NCI-H1417 treated with DMSO at 0.1 percent for 48 hours (cell line): ENCODE results near the gene FBN1.

Experiments
- DNase-seq: peaks from one replicate; lab custom pipeline; 2025; lab: John Stamatoyannopoulos, UW

FBN1 gene

GRCh38 chr15:48553559-48553958 lies 92.0 kb downstream of the FBN1 start:
- DNase-seq = no peak

- no peak for DNase-seq
Observed at GRCh38 chr15:48550822-48551525, 94.5 kb downstream of the FBN1 start.

DNA sequence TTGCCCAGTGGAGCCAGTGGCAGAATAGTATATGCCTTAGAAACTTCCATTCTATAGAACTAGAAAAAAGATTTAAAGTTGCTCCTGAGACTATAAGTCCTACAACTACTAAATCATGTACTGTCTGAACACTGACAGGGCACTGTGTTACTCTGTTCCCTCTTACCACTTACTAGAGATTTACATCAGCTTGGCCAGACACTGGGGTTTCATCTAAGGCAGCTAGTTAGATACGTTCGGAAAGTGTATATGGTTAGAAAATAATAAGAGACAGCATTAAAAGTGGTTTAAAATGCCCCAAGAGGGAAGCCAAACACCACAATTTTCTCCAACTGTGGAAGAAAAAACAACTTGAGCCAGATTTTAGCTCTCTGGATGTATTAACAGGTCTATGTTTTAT lies 97.1 kb downstream of the FBN1 start:
- DNase-seq = no peak

DNA sequence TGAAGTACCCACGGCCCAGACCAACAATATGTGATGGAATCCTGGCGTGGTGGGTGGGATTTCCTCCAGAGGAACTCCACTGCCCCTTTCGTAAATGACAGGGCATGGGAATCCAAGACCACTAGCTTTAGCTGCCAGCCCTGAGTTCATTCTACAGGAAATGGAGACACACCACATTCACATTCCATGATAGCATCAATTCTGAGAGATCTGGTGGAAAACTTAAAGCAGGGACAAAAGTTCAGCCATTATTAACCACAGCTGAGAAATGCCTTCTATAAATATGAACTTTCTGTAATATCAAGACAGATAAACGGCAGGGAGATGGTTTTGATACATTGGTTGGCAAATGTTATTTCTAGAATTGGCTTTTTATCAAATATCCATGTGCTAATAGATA lies 98.2 kb downstream of the FBN1 start:
- no peak for DNase-seq

GRCh38 chr15:48546296-48546695 lies 99.2 kb downstream of the FBN1 start:
- no peak for DNase-seq

DNA sequence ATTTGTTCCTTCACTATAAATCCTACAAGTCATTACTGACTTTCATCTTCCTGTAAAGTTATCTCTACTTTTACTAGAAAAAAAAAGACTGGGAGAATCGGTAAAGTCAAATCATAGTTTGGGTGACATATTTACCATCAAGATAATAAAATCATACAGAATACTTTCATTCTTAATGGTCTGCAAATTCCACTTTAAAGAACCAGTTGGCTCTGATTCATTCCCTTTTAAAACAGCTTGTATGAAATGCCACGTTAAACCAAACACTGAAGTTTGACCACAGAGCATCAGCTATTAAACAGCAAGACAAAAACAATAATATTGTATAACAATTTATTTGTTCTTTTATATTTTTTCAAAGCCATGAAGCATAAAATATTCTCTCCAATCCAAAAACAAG lies 100.7 kb downstream of the FBN1 start:
- no peak for DNase-seq

- DNase-seq = no peak
Observed at GRCh38 chr15:48541341-48542278, 103.9 kb downstream of the FBN1 start.

GRCh38 chr15:48540756-48541155 lies 104.8 kb downstream of the FBN1 start:
- DNase-seq = no peak

DNA sequence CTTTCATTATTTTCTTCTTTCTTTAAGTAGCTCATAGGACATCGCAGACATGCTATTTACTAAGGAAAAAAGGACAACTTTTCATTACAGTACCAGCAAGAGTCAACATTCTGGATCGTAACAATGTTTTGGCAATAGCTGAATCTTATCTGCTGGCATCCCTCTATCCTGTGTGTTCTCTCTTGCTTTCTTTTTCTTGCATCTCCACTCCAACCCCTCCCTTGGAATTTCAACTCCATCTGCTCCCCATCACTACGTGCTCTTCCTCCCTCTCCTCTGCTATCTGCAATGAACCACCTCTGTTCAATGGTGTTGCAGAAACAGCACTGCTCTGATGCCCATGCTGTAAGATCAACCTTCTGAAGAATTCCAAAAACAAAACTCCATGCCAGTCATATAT lies 106.6 kb downstream of the FBN1 start:
- no peak for DNase-seq

- DNase-seq = no peak
Observed at GRCh38 chr15:48537271-48538113, 108.0 kb downstream of the FBN1 start.

DNA sequence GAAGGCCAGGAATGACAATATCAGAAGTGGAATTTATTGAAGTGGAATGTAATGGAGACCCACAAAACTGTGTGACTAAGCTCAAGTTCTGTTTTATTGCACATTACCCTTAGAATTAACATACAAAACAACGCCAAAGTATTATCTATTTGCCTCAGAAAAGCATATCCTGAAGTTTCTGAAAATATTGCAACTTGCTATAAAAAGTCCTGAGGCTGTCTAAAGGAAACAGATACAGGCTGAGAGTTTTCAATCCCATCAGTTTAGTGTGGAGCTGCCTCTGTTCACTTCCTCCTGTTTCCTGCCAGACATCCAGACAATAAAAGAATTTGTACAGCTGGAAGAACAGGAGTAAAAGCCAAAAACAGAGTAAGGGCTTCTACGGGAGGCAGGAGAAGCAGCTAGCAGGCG lies 108.8 kb downstream of the FBN1 start:
- no peak for DNase-seq

GRCh38 chr15:48533982-48534381 lies 111.5 kb downstream of the FBN1 start:
- DNase-seq = no peak

GRCh38 chr15:48532946-48533345 lies 112.6 kb downstream of the FBN1 start:
- no peak for DNase-seq

- no peak for DNase-seq
Observed at GRCh38 chr15:48530528-48530927, 115.0 kb downstream of the FBN1 start.

GRCh38 chr15:48528921-48529320 lies 116.6 kb downstream of the FBN1 start:
- no peak for DNase-seq

- no peak for DNase-seq
Observed at GRCh38 chr15:48527517-48527916, 118.0 kb downstream of the FBN1 start.

- no peak for DNase-seq
Observed at GRCh38 chr15:48522911-48523310, 122.6 kb downstream of the FBN1 start.

- no peak for DNase-seq
Observed at GRCh38 chr15:48522123-48522522, 123.4 kb downstream of the FBN1 start.

DNA sequence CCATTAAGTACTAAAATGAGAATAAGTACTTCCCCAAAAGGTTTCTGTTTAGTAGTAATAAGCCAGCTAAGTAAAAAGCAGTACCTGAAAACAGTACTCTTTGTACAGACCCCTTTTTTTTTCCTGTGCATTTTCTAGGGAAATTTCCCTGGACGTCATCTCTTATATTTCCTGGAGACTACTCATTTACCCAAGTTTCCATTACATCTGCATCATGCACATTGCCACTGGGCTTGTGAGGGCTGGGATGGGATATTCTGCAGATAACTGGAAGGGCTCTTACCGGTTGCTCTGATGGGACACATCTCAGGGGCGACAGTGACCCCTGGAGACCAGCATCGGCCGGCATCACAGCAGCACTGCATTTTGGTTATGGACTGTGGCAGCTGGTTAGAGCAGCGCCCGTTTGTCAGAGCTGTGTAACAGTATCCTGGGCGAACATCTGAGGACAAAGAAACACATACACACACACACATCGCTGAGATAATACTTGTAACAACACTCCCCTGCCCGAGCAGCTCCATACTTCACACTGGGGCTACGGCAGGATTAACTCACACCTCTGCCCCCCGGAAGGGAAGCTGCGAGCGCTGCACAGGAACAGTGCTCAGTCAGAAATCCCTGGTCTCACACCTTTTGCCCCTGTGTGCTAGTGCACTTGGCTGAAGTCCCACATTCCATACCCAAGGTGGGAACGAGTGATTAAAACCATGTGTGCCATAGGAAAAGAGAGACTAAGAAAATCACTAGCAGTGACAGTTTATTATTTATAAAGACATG lies 124.9 kb downstream of the FBN1 start:
- no peak for DNase-seq

- DNase-seq = no peak
Observed at GRCh38 chr15:48516121-48516520, 129.4 kb downstream of the FBN1 start.

- no peak for DNase-seq
Observed at GRCh38 chr15:48515500-48515899, 130.0 kb downstream of the FBN1 start.
